ENCODE data around the gene SYT5.
A peak's percentile ranks its signal among the peaks of the same experiment; 100 is the strongest.
"Not testable (repeated sequence)": the region's sequence is repeated elsewhere in the genome, so short reads cannot be mapped to it uniquely, and the experiment has no call there.

The SYT5 gene

DNA sequence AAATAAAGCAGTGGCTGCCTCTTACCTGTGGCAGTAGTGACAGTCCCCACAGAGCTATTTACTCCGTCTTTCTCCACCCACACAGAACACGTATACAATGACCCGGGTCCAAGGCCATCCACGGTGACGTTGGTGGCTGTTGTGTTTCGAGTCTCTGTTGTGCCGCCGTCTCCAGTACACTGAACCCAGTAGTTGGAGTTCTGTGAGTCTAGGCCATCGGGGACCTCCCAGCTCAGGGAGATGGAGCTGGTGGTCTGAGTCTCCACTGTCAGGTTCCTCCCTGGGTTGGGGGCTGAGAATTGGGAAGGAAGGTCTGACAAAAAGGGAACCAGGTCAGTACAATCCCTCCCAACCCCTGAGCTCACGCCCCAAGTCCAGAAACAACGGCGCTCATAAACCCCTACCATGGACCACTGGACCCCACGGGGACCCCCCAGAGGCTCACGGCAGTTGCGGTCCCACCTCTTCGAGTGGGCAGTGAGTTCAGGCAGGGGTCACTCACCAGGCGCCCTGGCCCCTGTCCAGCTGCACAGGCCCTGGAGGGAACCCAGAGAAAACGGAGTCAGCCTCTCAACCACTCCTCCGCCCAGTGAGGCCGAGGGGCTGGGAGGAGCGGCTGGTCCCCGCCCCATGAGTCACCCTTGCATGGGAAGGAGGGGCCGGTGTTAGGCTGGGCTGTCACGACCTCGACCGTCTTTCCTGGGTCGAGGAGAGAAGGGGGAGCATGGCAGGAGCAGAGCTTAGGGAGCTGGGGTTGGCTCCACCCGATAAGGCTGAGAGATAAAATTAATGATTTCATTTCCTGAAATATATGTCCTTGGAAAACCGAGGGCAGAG, 26.8 kb upstream of the SYT5 start:
- peak; percentile 77 for DNase-seq

GRCh38 chr19:55202199-55202598, 22.1 kb upstream of the SYT5 start:
- not testable (repeated sequence) for DNase-seq

DNA sequence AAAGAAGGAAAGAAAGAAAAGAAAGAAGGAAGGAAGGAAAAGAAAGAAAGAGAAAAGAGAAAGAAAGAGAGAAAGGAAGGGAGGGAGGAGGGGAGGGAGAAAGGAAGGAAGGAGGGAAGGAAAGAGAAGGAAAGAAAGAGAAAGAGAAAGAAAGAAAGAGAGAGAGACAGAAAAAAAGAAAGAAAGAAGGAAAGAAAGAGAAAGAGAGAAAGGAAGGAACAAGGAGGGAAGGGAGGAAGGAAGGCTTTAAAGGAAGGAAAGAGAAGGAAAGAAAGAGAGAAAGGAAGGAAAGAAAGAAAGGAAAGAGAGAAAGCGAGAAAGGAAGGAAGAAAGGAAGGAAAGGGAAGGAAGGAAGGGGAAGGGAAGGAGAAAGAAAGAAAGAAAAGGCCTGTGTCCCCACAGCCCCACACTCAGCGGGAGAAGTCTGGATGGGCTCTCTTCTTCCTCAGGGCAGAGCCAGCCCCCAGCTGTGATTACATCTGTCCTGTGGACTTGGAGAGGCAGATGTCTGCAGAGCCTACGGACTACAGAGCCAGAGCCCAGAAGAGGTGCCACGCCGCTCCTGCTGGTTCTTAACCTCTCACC, 19.6 kb upstream of the SYT5 start:
- DNase-seq: no peak

GRCh38 chr19:55198651-55199050, 18.6 kb upstream of the SYT5 start:
- DNase-seq: no peak

DNA sequence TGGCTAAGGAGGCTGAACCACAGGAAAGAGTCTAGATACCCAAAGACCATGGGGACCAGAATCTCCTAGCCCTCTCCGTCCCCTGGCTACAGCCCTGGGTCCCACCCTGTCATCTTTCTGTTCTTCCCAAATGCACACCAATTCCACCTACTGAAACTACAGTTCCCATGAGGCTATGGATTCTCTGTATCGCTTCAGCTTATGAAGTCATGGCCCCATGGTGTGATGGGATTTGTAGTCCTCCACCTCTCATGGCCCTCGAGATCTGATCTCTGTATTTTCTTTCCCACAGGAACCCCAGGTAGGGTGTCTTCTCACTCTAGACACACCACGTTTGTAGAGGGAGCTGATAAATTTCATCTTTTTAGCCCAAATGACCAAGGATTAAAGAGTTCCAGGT, 17.4 kb upstream of the SYT5 start:
- DNase-seq: no peak

DNA sequence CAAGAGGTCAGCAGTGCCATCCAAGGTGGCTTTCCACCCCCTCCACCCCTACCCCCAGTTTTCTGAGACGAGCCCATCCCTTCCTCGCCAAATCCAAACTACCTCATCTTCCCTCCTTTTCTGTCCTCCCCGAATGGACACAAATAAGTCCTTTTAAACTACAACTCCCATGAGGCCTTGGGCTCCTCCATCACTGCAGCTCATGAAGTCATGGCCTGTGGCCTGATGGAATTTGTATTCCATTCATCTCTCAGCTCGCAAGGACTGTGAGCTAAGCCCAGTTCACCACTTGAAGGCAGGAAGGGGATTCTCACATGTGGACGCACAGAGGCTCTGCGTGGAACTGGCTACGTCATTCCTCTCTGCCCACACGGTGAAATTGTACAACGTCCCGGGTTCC, 16.7 kb upstream of the SYT5 start:
- DNase-seq: no peak

DNA sequence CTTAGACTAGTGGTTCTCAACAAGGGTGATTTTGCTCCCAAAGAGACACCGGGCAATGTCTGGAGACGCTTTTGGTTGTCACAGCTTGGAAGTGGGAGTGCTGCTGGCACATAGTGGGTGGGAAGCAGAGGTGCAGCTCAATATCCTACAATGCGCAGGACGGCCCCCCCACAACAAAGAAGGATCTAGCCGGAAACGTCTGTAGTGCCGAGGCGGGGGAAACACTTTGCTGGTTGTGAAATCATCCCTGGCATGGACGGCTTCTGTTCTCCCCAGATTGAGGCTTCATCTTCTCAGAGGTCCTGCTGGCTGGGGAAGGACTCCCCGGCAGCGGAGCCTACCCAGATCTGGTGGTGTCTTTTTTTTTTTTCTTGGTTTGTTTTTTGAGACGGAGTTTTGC, 13.4 kb upstream of the SYT5 start:
- no peak for DNase-seq

GRCh38 chr19:55189403-55189835, 9.3 kb upstream of the SYT5 start:
- no peak for DNase-seq

DNA sequence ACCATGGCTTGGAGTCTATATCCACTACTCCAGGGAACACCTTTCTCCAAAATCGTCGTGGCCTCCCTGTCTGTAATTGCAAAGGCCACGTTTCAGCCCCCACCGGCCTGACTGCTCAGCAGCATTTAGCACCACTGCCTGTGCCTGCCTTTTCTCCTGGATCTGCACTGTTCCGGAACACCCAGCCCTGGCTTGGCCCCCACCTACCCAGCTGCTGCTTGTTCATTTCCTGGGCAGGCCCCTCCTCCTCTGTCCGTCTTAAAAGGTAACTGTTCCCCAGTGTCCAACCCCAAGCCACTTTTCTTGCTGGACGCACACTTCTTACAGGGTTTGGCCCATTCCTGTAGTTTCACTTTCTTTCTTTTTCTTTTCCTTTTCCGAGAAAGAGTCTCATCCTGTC, 8.5 kb upstream of the SYT5 start:
- DNase-seq: no peak

DNA sequence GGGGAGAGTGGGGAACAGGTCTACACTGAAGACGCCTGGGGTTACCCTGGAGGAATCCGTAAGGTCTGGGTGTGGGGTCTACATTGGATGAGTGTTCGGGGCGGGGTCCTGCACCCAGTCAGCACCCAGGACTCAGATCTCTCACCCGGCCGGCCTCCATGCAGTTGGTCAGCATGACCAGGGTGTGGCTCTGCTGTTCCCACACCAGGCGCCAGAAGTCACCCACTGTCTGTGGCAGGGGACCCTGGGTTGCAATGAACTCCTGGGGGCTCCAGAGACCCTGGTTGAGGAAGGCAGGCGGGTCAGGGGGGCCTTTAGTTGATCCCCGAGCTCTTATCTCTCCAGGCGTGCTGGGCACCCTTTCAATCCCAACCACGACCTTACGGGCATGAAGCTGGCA, 6.0 kb upstream of the SYT5 start:
- no peak for DNase-seq

DNA sequence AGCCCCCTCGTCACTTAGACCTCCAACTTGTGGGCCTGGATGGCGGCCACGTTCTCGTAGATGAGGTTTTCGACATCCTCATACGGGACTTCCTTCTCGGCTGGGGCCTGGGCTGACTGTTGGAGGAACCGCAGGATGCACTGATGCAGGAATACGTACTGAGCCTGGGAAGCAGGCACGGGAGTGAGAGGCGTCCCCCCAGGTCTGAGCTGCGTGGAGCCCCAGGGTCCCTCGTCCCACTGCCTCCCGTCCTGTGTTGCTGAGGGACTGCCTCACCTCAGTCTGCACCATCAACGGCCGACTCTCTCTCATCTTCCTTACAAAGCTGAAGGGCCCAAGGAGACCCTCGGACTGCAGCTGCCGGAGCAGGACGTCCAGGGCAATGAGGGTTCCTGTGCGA, 1.7 kb upstream of the SYT5 start:
- DNase-seq: no peak

GRCh38 chr19:55178781-55179599, 1.1 kb downstream of the SYT5 start:
- DNase-seq: peak; percentile 93

DNA sequence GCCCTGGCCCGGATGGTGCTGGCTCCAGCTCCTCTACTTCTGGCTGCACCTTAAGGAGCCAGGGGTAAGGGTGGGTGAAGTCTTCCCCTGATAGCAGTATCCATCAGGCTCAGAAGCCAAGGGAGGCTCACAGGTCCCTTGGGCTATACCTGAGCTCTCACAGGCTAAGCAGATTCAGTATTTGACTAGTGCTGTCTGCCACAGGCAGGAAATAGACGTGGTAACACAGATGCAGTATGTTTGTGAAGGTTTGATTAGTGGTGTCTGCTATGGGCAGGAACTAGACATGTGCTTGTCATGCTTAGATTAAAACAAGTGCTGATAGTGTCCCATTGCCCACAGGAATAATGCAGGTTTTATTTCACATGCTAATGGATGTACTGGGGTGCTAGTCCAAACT, 4.0 kb downstream of the SYT5 start:
- no peak for DNase-seq

- peak; percentile 28 for DNase-seq
Observed at GRCh38 chr19:55175117-55175867, 4.8 kb downstream of the SYT5 start.

DNA sequence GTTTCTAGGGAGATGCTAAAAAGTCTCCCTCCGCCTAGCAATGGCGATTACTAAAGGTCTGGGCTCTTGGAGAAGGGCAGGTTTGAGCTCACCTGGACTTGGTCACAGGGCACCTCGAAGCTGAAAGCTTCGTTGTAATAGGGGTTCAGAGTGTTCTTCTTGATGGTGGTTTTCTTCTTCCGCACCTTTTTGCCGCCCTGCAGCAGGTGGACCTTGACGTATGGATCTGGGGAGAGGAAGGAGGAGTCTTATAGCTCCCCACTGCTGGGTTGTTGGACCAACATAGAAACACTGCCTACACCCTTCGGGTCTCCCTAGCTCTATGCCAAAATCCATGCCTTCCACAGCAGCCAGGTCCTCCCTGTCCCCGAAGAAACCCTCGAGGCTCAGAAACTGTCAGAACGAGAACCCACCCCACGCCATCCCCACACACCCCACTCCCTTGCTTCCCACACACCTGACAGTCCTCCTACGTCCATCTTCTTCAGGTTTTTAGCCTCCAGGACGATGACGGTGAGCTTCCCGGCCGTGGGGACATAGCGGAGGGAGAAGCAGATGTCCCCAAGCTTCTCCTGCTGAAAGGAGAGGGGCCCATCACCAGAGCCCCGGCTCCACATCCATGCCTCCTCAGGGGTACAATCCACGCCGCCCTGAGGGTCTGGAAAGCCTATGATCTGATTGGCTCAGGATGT, 5.5 kb downstream of the SYT5 start:
- DNase-seq: no peak

GRCh38 chr19:55173714-55174409, 6.2 kb downstream of the SYT5 start:
- DNase-seq: peak; percentile 83

DNA sequence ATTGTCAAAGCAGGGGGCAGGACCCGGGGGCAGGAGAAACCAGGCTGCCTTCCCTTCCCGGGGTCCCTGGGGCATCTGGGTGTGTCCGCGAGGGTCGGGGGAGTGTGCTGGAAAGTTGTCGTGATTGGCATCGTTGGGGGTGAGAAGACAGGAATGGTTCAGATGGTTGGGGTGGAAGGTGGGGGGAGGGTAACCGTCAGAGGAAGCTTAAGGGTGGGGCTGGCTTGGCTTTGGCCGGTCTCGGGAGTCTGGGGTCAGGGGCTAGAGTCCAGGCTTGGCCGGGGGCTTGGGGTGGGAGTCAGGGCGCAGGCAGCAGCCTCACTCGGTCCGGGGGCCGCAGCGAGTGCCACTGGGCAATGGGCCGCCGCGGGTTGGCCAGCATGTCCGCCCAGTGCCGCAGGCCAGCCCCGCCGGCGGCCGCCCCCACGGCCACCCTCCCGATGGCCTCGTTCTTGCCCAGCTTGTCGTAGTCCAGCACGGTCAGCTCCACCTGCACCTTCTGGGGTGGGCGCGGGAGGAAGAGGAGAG, 6.8 kb downstream of the SYT5 start:
- DNase-seq: no peak

GRCh38 chr19:55172741-55173140, 7.3 kb downstream of the SYT5 start:
- no peak for DNase-seq

GRCh38 chr19:55172318-55172717, 7.8 kb downstream of the SYT5 start:
- DNase-seq: not testable (repeated sequence)

- no peak for DNase-seq
Observed at GRCh38 chr19:55171440-55171839, 8.6 kb downstream of the SYT5 start.

- DNase-seq: no peak
Observed at GRCh38 chr19:55169136-55169535, 11.0 kb downstream of the SYT5 start.

All from stimulated activated CD8-positive, alpha-beta memory T cell treated with anti-CD3 and anti-CD28 coated beads, Interleukin-4, amount 100 ng/mL, for 48 hours (primary cell).